ENCODE measurements around the gene STOM. TPM values are rescaled to one million over a fixed set of nuclear protein-coding genes. Genes with fewer than 3 reads are reported as not detected.

Gene STOM
- total and polyA plus RNA-seq, 2 of the 8 experiments (the other 6 are each of a cell fraction or from before 2014, with no cell fraction given), result 25.2 to 60.4 TPM

GRCh38 chr9:121296213-121297127 is 73.6 kb downstream of the STOM start:
- Histone ChIP-seq H3K4me1 (replicated peaks in 1 of 4; ENCODE audit: control insufficient read depth in 3 of 4, insufficient read depth in 4 of 4, low read length in 3 of 4) (peaks cover 8 to 23% (median 14%) of the 10 kb centered on the region in 4 experiments), H3K14ac (ENCODE audit: insufficient read length) (no peak overlapping the region), H2AFZ (ENCODE audit: low read length) (no peak overlapping the region), H3K79me1 (ENCODE audit: low read depth, low read length) (no peaks in the 10 kb centered on the region), H3K4me2 (ENCODE audit: insufficient read depth in 1 of 2, low read depth in 2 of 2, low read length in 2 of 2) (no peak overlapping the region), H2BK15ac (ENCODE audit: low read length) (no peak overlapping the region), H2BK12ac (ENCODE audit: low read depth, low read length) (no peak overlapping the region), H3K36me3 (ENCODE audit: control insufficient read depth in 2 of 4, insufficient read depth in 4 of 4, low read length in 3 of 4) (no peaks in the 10 kb centered on the region), H3K9me3 (ENCODE audit: insufficient read depth in 2 of 2, low read depth in 1 of 2, low read length in 1 of 2) (no peaks in the 10 kb centered on the region), H3K23me2 (ENCODE audit: low read depth, low read length) (peaks cover 9% of the 10 kb centered on the region; the same call in 1 of the 2 replicates), H3K27ac (ENCODE audit: low read depth, low read length) (no peak overlapping the region), H3K4ac (replicated peaks; ENCODE audit: insufficient read length, low read depth, low read length) (no peak overlapping the region), H3K27me3 (replicated peaks in 1 of 4; ENCODE audit: control insufficient read depth in 3 of 4, extremely low read depth in 1 of 4, insufficient read depth in 3 of 4, low read length in 3 of 4) (peaks cover 5 to 18% (median 14%) of the 10 kb centered on the region in 4 experiments), H2AK5ac (ENCODE audit: low read depth, low read length) (no peak overlapping the region), H3K9ac (replicated peaks in 1 of 4; ENCODE audit: extremely low read depth in 1 of 4, low read depth in 3 of 4, low read length in 3 of 4) (no peak overlapping the region), H2BK120ac (replicated peaks; ENCODE audit: low read depth, low read length) (no peak overlapping the region), H2BK5ac (ENCODE audit: low read depth, low read length) (no peak overlapping the region), H4K5ac (ENCODE audit: insufficient read length, low read depth, low read length) (no peak overlapping the region), H4K20me1 (replicated peaks in 1 of 2; ENCODE audit: control insufficient read depth in 1 of 2, insufficient read depth in 2 of 2, low read length in 2 of 2) (peaks cover 7 to 10% of the 10 kb centered on the region in 2 experiments), H2BK20ac (ENCODE audit: low read length) (no peak overlapping the region), H3K23ac (ENCODE audit: insufficient read length) (no peak overlapping the region), H3K79me2 (ENCODE audit: control insufficient read depth in 1 of 2, insufficient read depth in 2 of 2, low read length in 2 of 2) (no peaks in the 10 kb centered on the region), H3K18ac (ENCODE audit: extremely low read depth, low read length) (no peak overlapping the region), H3K4me3 (ENCODE audit: extremely low read depth in 1 of 4, insufficient read depth in 2 of 4, low read depth in 3 of 4, low read length in 4 of 4) (no peak overlapping the region), H4K91ac (replicated peaks; ENCODE audit: insufficient read length, low read length) (no peak overlapping the region), H4K8ac (ENCODE audit: extremely low read depth, insufficient read depth, low read length) (no peak overlapping the region), H3K56ac (replicated peaks; ENCODE audit: insufficient read length, low read depth, low read length) (no peak overlapping the region)
- TF ChIP-seq HDAC2 (IDR thresholded peaks at IDR 0.05; ENCODE audit: borderline replicate concordance in 1 of 2, low read depth in 2 of 2, low read length in 2 of 2) (peak in 1 of 2 experiments; percentile 78; a peak in 1 of 4 replicates), KDM1A (IDR thresholded peaks at IDR 0.05; ENCODE audit: borderline replicate concordance, low read length) (peak; percentile 83; the same call in 1 of the 2 replicates), KDM4A (IDR thresholded peaks at IDR 0.05; ENCODE audit: low read depth, low read length, severe bottlenecking) (no peak)
- ChIA-PET CTCF (ENCODE audit: partially characterized antibody) (interaction anchor here (0.7 to 3.2 kb wide), 6 partner anchors 9 to 83 kb away, joined by 3 to 15 read pairs (median 3); no protein-coding TSS in a partner anchor), POLR2A (ENCODE audit: partially characterized antibody) (interaction anchor here (1.4 kb wide), 1 partner anchor 10 kb away, joined by 4 read pairs; no protein-coding TSS in a partner anchor)
- no peak for FAIRE-seq
- 85% methylated on average over 7 of the region's 7 CpGs; no CpG with 5 or more reads in 1 of the 2 experiments for WGBS, 2 experiments (ENCODE audit: extremely low coverage in 1 of 2, insufficient coverage in 1 of 2, insufficient read length in 1 of 2, insufficient replicate concordance in 2 of 2, low coverage in 1 of 2, low lambda C conversion rate in 2 of 2, missing lambda C conversion rate in 1 of 2)
- no peak for DNase-seq (ENCODE audit: low read depth in 1 of 2, low spot score in 2 of 2)
